ENCODE data around the gene CDC73. TPM values are rescaled to one million over a fixed set of nuclear protein-coding genes. Genes with fewer than 3 reads are reported as not detected.

The CDC73 gene
- total and polyA plus RNA-seq, 9 of the 15 experiments (the other 6 are each of a cell fraction or from before 2014, with no cell fraction given): 19.0 to 61.7 (median 30.1) TPM

DNA sequence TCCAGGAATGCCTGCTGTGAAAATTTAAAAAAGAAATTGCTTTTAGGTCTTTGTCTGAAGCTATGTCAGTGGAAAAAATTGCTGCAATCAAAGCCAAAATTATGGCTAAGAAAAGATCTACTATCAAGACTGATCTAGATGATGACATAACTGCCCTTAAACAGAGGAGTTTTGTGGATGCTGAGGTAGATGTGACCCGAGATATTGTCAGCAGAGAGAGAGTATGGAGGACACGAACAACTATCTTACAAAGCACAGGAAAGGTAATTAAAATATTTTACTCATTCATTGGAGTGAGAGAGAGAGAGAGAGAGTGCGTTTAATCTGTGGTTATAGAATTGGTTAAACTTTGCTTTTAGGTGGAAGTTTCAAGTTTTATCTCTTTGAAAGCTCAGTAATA, 20.0 kb downstream of the CDC73 start:
- FAIRE-seq: peak; percentile 65
- in situ Hi-C loops (cut with MboI): no loop called here
- H4K20me1 ChIP-seq (replicated peaks; ENCODE audit: control insufficient read depth, insufficient read depth, low read length): no peaks in the 10 kb centered on the region
- no peaks in the 10 kb centered on the region for H3K9me3 ChIP-seq (replicated peaks; ENCODE audit: control insufficient read depth, insufficient read depth, low read depth, low read length)
- H2AFZ ChIP-seq (ENCODE audit: low read depth, low read length): no peak overlapping the region
- no peaks in the 10 kb centered on the region for H3K4me1 ChIP-seq (replicated peaks in 1 of 2; ENCODE audit: control insufficient read depth in 2 of 2, insufficient read depth in 2 of 2, low read length in 2 of 2)
- no peak overlapping the region for H3K27ac ChIP-seq (ENCODE audit: extremely low read depth, low read depth, low read length)
- H3K79me2 ChIP-seq (ENCODE audit: control insufficient read depth, insufficient read depth, low read length): peaks cover 23% of the 10 kb centered on the region; the same call in 2 of the 3 replicates
- H3K27me3 ChIP-seq (ENCODE audit: control insufficient read depth in 2 of 2, insufficient read depth in 2 of 2, low read length in 2 of 2): no peaks in the 10 kb centered on the region
- 80% methylated on average over 3 of the region's 3 CpGs for WGBS (ENCODE audit: insufficient coverage, low coverage, missing lambda C conversion rate)
- intact Hi-C loops (cut with micrococcal nuclease): no loop called here
- H3K9me1 ChIP-seq (ENCODE audit: control insufficient read depth, insufficient read depth, low read length): no peaks in the 10 kb centered on the region
- H3K4me3 ChIP-seq: no peak overlapping the region
- ATAC-seq: no peak
- H3K4me2 ChIP-seq (ENCODE audit: insufficient read depth, low read length): no peak overlapping the region
- POLR2A ChIA-PET: interaction anchor here (0.7 to 1.4 kb wide), 2 partner anchors 15 to 84 kb away, joined by 3 read pairs; no protein-coding TSS in a partner anchor
- CTCF ChIA-PET (ENCODE audit: low intra/inter-chr PET ratio): no interaction called here
- H3K9ac ChIP-seq (ENCODE audit: insufficient read depth in 1 of 2, low read depth in 2 of 2, low read length in 2 of 2): no peak overlapping the region
- BruUV-seq (replicated peaks): no TSS peak
- peaks cover 87% of the 10 kb centered on the region for H3K36me3 ChIP-seq (ENCODE audit: control insufficient read depth, insufficient read depth, low read length)
- DNase-seq (ENCODE audit: extremely low read depth in 1 of 4, low spot score in 3 of 4): no peak
- TF ChIP-seq SAFB (IDR thresholded peaks at IDR 0.05; ENCODE audit: borderline replicate concordance, low read depth, low read length) (0 out of 2 replicates have a peak, but pooled peaks have one; percentile 30), C11orf30 (IDR thresholded peaks at IDR 0.05; ENCODE audit: low read depth) (0 out of 2 replicates have a peak, but pooled peaks have one; percentile 1)
- TF ChIP-seq, protein P1, sequence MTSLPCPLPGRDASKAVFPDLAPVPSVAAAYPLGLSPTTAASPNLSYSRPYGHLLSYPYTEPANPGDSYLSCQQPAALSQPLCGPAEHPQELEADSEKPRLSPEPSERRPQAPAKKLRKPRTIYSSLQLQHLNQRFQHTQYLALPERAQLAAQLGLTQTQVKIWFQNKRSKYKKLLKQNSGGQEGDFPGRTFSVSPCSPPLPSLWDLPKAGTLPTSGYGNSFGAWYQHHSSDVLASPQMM (CRISPR knock-in tag; IDR thresholded peaks at IDR 0.05): no peak

DNA sequence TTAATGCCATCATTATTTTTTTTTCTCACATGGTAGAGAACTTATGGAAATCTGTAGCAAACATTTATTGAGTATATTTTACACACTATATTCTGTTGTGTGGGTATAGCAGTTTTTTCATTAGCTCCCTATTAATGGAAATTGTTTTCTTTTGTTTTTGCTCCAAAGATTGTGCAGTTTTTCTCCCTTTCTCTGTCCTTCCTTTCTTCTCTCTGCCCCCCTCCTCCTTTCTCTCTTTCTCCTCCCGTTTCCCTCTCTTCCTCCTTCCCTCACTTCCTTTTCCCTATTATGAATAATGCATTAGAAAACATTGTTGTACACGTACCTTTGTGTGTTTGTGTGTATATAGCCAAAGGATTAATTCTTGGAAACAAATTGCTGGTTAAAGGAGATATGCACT, 20.6 kb downstream of the CDC73 start:
- Histone ChIP-seq H3K27me3 (ENCODE audit: control insufficient read depth in 2 of 2, insufficient read depth in 2 of 2, low read length in 2 of 2) (no peaks in the 10 kb centered on the region), H3K4me3 (no peak overlapping the region), H4K20me1 (replicated peaks; ENCODE audit: control insufficient read depth, insufficient read depth, low read length) (no peaks in the 10 kb centered on the region), H3K36me3 (ENCODE audit: control insufficient read depth, insufficient read depth, low read length) (peaks cover 84% of the 10 kb centered on the region), H3K9me3 (replicated peaks; ENCODE audit: control insufficient read depth, insufficient read depth, low read depth, low read length) (no peaks in the 10 kb centered on the region), H3K9me1 (ENCODE audit: control insufficient read depth, insufficient read depth, low read length) (no peaks in the 10 kb centered on the region), H2AFZ (ENCODE audit: low read depth, low read length) (no peak overlapping the region), H3K4me2 (ENCODE audit: insufficient read depth, low read length) (no peak overlapping the region), H3K79me2 (ENCODE audit: control insufficient read depth, insufficient read depth, low read length) (peaks cover 19% of the 10 kb centered on the region; the same call in 2 of the 3 replicates), H3K4me1 (replicated peaks in 1 of 2; ENCODE audit: control insufficient read depth in 2 of 2, insufficient read depth in 2 of 2, low read length in 2 of 2) (no peaks in the 10 kb centered on the region), H3K9ac (ENCODE audit: insufficient read depth in 1 of 2, low read depth in 2 of 2, low read length in 2 of 2) (no peak overlapping the region), H3K27ac (ENCODE audit: extremely low read depth, low read depth, low read length) (no peak overlapping the region)
- no peak for FAIRE-seq
- in situ Hi-C loops (cut with MboI) (no loop called here), intact Hi-C loops (cut with micrococcal nuclease) (no loop called here)
- ATAC-seq: no peak
- CTCF ChIA-PET (ENCODE audit: low intra/inter-chr PET ratio): no interaction called here
- no peak for DNase-seq (ENCODE audit: extremely low read depth in 1 of 4, low spot score in 3 of 4)
- 83% methylated on average over 2 of the region's 2 CpGs for WGBS (ENCODE audit: insufficient coverage, low coverage, missing lambda C conversion rate)
- POLR2A ChIA-PET: interaction anchor here (0.7 to 1.4 kb wide), 3 partner anchors 16 to 85 kb away, joined by 3 read pairs; partner anchors contain the start of gene CDC73
- TF ChIP-seq, protein P2, sequence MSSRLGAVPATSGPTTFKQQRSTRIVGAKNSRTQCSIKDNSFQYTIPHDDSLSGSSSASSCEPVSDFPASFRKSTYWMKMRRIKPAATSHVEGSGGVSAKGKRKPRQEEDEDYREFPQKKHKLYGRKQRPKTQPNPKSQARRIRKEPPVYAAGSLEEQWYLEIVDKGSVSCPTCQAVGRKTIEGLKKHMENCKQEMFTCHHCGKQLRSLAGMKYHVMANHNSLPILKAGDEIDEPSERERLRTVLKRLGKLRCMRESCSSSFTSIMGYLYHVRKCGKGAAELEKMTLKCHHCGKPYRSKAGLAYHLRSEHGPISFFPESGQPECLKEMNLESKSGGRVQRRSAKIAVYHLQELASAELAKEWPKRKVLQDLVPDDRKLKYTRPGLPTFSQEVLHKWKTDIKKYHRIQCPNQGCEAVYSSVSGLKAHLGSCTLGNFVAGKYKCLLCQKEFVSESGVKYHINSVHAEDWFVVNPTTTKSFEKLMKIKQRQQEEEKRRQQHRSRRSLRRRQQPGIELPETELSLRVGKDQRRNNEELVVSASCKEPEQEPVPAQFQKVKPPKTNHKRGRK (tag; IDR thresholded peaks at IDR 0.05): peak; percentile 61; the same call in 1 of the 2 replicates
- no peak for TF ChIP-seq ZNF583 (CRISPR knock-in tag; IDR thresholded peaks at IDR 0.05)
- BruUV-seq (replicated peaks): no TSS peak
